ENCODE results near the gene SUN3.
"Not testable (repeated sequence)": the region's sequence is repeated elsewhere in the genome, so short reads cannot be mapped to it uniquely, and the experiment has no call there.

- TF ChIP-seq CTCF (conservative IDR thresholded peaks at IDR 0.05); ZFX (IDR thresholded peaks at IDR 0.05): not testable (repeated sequence)
Measured at GRCh38 chr7:47980648-47981047, 48.3 kb downstream of the SUN3 start.

All from C4-2B (cell line).